A549 (cell line): Measurements from ENCODE around the gene ELMO3.

ENCODE experiments used
- GATA3 ChIP-seq: IDR thresholded peaks from 2 replicates; pipeline ENCODE4 v1.6.1; 2012; ENCODE audit warnings: borderline replicate concordance
- HMGXB4 ChIP-seq: fragments of 250-450 bp; sonication (Bioruptor Pico); IDR thresholded peaks from 2 replicates; pipeline ENCODE4 v1.5.0; 2021; ENCODE audit warnings: mild to moderate bottlenecking, moderate library complexity, borderline replicate concordance
- KDM1A ChIP-seq: fragments of 200-600 bp; sonication (generic); IDR thresholded peaks from 2 replicates; pipeline ENCODE4 v1.6.1; 2016; ENCODE audit warnings: low read depth, mild to moderate bottlenecking
- PHF8 ChIP-seq: fragments of 200-600 bp; sonication (generic); IDR thresholded peaks from 2 replicates; pipeline ENCODE4 v1.6.1; 2016; ENCODE audit warnings: low read depth, mild to moderate bottlenecking, antibody characterized with exemption, moderate library complexity, borderline replicate concordance
- POLR2A ChIP-seq: IDR thresholded peaks from 2 replicates; pipeline ENCODE4 v1.6.1; 2012; ENCODE audit warnings: mild to moderate bottlenecking, low read length
- POLR2AphosphoS2 ChIP-seq: conservative IDR thresholded peaks from 2 replicates; pipeline ENCODE4 v1.6.1; 2012; ENCODE audit warnings: low read length, improper control_type of control experiment, inconsistent platforms
- RAD21 ChIP-seq, 2 experiments: fragments of >200 bp in 1 of 2; sonication (Bioruptor Twin) in 1 of 2; formaldehyde crosslinking in 1 of 2; IDR thresholded peaks in 1 of 2; conservative IDR thresholded peaks in 1 of 2; 2 replicates in 1 of 2; 3 replicates in 1 of 2; pipeline ENCODE4 v1.6.1; 2012 to 2018; ENCODE audit warnings: inconsistent platforms in 1 of 2
- TF ChIP-seq, protein P1 (sequence below): fragments of 450-650 bp; IDR thresholded peaks from 2 replicates; pipeline ENCODE4 v1.6.1; 2014; ENCODE audit warnings: antibody characterized with exemption
- TF ChIP-seq, protein P2 (sequence below): fragments of 200-600 bp; sonication (generic); IDR thresholded peaks from 2 replicates; pipeline ENCODE4 v1.6.1; 2016; ENCODE audit warnings: antibody characterized with exemption, mild to moderate bottlenecking, moderate library complexity
- TF ChIP-seq, protein P3 (sequence below): fragments of >200 bp; sonication (Bioruptor Twin); formaldehyde crosslinking; IDR thresholded peaks from 3 replicates; pipeline ENCODE4 v1.5.1; 2016
- TF ChIP-seq, protein P4 (sequence below): fragments of 250-450 bp; sonication (Bioruptor Pico); IDR thresholded peaks from 2 replicates; pipeline ENCODE4 v1.5.0; 2020; ENCODE audit warnings: low read depth, mild to moderate bottlenecking, moderate library complexity
- TF ChIP-seq, protein P5 (sequence below): IDR thresholded peaks from 2 replicates; pipeline ENCODE4 v1.6.1; 2012
- TF ChIP-seq, protein P6 (sequence below): IDR thresholded peaks from 2 replicates; pipeline ENCODE4 v1.6.1; 2012; ENCODE audit warnings: low read depth, borderline replicate concordance

- TF ChIP-seq, protein P1, sequence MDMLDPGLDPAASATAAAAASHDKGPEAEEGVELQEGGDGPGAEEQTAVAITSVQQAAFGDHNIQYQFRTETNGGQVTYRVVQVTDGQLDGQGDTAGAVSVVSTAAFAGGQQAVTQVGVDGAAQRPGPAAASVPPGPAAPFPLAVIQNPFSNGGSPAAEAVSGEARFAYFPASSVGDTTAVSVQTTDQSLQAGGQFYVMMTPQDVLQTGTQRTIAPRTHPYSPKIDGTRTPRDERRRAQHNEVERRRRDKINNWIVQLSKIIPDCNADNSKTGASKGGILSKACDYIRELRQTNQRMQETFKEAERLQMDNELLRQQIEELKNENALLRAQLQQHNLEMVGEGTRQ: no peak
- TF ChIP-seq KDM1A (no peak), POLR2A (no peak), POLR2AphosphoS2 (no peak), RAD21 (conservative IDR thresholded peaks at IDR 0.05 in 1 of 2, IDR thresholded peaks at IDR 0.05 in 1 of 2) (no peak), HMGXB4 (CRISPR knock-in tag) (no peak), GATA3 (no peak), PHF8 (no peak)
- TF ChIP-seq, protein P2, sequence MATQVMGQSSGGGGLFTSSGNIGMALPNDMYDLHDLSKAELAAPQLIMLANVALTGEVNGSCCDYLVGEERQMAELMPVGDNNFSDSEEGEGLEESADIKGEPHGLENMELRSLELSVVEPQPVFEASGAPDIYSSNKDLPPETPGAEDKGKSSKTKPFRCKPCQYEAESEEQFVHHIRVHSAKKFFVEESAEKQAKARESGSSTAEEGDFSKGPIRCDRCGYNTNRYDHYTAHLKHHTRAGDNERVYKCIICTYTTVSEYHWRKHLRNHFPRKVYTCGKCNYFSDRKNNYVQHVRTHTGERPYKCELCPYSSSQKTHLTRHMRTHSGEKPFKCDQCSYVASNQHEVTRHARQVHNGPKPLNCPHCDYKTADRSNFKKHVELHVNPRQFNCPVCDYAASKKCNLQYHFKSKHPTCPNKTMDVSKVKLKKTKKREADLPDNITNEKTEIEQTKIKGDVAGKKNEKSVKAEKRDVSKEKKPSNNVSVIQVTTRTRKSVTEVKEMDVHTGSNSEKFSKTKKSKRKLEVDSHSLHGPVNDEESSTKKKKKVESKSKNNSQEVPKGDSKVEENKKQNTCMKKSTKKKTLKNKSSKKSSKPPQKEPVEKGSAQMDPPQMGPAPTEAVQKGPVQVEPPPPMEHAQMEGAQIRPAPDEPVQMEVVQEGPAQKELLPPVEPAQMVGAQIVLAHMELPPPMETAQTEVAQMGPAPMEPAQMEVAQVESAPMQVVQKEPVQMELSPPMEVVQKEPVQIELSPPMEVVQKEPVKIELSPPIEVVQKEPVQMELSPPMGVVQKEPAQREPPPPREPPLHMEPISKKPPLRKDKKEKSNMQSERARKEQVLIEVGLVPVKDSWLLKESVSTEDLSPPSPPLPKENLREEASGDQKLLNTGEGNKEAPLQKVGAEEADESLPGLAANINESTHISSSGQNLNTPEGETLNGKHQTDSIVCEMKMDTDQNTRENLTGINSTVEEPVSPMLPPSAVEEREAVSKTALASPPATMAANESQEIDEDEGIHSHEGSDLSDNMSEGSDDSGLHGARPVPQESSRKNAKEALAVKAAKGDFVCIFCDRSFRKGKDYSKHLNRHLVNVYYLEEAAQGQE: no peak
- TF ChIP-seq, protein P3, sequence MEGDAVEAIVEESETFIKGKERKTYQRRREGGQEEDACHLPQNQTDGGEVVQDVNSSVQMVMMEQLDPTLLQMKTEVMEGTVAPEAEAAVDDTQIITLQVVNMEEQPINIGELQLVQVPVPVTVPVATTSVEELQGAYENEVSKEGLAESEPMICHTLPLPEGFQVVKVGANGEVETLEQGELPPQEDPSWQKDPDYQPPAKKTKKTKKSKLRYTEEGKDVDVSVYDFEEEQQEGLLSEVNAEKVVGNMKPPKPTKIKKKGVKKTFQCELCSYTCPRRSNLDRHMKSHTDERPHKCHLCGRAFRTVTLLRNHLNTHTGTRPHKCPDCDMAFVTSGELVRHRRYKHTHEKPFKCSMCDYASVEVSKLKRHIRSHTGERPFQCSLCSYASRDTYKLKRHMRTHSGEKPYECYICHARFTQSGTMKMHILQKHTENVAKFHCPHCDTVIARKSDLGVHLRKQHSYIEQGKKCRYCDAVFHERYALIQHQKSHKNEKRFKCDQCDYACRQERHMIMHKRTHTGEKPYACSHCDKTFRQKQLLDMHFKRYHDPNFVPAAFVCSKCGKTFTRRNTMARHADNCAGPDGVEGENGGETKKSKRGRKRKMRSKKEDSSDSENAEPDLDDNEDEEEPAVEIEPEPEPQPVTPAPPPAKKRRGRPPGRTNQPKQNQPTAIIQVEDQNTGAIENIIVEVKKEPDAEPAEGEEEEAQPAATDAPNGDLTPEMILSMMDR: no peak
- TF ChIP-seq, protein P4, sequence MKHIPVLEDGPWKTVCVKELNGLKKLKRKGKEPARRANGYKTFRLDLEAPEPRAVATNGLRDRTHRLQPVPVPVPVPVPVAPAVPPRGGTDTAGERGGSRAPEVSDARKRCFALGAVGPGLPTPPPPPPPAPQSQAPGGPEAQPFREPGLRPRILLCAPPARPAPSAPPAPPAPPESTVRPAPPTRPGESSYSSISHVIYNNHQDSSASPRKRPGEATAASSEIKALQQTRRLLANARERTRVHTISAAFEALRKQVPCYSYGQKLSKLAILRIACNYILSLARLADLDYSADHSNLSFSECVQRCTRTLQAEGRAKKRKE (CRISPR knock-in tag): no peak
- TF ChIP-seq, protein P5, sequence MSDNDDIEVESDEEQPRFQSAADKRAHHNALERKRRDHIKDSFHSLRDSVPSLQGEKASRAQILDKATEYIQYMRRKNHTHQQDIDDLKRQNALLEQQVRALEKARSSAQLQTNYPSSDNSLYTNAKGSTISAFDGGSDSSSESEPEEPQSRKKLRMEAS: no peak
- TF ChIP-seq, protein P6, sequence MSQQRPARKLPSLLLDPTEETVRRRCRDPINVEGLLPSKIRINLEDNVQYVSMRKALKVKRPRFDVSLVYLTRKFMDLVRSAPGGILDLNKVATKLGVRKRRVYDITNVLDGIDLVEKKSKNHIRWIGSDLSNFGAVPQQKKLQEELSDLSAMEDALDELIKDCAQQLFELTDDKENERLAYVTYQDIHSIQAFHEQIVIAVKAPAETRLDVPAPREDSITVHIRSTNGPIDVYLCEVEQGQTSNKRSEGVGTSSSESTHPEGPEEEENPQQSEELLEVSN: no peak
Measured at GRCh38 chr16:67209565-67209964, 10.6 kb downstream of the ELMO3 start.
